NCI-H2107 treated with DMSO at 0.1 percent for 48 hours (cell line): ENCODE results near the gene DHH.

Experiments
- DNase-seq: peaks from one replicate; lab custom pipeline; 2025; ENCODE audit not compliant: unreplicated experiment; lab: John Stamatoyannopoulos, UW

Gene DHH

DNA sequence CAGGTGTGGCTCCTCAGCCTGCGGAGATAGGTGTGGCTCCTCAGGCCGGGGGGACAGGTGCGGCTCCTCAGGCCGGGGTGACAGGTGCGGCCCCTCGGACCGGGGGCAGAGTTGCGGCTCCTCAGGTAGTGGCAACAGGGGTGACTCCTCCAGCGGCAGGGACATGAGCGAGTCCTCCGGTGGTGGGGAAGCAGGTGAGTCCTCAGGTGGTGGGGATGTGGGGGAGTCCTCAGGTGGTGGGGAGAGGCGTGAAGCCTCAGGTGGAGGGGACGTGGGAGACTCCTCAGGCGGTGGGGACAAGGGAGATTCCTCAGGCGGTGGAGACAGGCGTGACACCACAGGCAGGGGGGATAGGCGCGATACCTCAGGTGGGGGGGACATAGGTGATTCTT is 43.2 kb downstream of the DHH start:
- no peak for DNase-seq

- DNase-seq, result no peak
These were observed 43.9 kb downstream of the DHH start for GRCh38 chr12:49050507-49051372.

- DNase-seq, result no peak
These were observed 44.9 kb downstream of the DHH start for GRCh38 chr12:49049566-49050224.

DNA sequence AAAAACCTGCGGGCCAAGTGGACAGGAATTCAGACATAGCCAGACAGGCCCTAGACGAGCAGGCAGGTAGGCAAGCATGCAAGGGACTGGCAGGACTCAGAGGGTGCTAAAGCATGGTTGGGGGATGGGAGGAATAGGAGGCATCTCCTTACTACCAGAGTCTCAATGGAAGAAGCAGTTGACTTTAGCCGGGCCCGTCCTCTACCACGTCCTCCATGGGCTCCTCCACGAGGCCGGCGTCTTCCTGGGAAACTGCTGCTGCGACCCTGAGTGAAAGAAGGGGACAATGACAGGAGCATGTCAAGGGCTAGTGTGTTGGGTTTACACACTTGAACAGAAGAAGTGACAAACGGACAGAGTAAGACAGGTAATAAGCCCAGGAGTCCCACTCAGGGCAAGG is 45.6 kb downstream of the DHH start:
- DNase-seq, result no peak

DNA sequence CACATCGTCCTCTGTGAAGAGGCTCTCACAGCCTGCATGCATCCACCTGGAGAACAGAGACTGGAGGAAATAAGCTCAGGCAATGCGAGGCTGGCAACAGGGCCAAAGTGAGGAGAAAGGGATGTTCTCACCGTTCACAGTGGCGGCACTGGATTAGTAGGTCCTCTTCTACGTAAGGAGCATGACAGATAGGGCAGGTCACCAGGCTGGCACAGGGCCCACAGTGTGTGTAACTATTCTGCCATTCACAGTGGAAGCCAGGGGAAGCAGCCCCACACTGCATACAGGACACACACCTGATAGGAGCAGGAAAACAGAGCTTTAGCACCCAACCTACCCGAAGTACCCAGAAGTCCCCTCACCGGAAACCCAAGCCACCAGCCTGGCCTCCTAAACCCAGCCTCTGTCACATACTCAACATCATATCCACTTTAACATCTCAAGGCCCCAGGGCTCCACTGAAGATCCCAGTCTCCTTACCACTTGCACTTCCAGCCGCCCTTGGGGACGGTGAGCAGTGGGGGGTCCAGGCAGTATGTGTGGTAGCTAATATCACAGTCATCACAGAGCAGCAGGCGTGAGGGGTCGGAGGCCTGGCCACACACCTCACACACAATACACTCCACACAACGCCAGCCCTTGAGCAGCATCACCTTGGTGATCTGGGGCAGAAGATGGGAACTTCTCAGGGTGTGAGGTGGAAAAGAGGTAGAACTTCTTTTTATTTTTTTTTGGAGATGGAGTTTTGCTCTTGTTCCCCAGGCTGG is 48.3 kb downstream of the DHH start:
- DNase-seq, result no peak

GRCh38 chr12:49044660-49045059 is 49.9 kb downstream of the DHH start:
- no peak for DNase-seq

DNA sequence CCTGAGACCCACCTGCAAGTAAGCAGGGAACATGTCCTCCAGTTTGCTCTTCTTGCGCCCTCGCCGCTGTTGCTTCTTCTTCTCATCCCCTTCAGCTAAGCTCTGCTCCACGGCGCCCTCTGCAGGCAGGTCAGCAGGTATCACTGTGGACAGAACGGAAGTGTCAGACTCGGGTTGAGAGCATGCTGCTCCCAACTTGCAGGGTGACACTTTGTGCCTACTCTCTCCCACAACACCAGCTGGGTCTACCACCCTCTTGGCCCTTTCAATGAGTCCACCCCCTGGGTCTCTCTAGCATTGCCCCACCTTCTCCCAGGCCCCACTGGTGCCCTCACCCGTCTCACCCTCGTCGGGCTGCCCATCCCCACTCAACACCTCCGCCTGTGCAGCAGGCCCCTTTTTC is 50.7 kb downstream of the DHH start:
- peak; percentile 5 for DNase-seq

DNA sequence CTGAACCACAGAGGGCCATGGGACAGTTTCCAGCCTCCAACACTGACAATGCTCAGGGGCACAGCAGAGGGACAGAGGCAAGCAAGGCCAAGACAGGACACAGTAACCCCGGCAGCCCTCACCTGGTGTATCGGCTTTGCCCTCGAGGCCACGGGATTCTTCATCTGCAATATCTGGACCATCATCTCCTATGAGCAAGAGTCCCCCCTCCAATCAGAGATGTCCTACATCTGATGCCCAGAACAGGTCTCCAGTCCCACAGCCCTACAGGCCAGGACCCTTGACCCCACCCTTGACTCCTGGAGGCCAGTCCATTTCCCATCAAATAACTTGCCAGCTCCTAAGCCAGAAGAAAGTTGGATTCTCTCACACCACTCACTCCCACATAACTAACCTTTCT is 51.4 kb downstream of the DHH start:
- DNase-seq, result no peak

DNA sequence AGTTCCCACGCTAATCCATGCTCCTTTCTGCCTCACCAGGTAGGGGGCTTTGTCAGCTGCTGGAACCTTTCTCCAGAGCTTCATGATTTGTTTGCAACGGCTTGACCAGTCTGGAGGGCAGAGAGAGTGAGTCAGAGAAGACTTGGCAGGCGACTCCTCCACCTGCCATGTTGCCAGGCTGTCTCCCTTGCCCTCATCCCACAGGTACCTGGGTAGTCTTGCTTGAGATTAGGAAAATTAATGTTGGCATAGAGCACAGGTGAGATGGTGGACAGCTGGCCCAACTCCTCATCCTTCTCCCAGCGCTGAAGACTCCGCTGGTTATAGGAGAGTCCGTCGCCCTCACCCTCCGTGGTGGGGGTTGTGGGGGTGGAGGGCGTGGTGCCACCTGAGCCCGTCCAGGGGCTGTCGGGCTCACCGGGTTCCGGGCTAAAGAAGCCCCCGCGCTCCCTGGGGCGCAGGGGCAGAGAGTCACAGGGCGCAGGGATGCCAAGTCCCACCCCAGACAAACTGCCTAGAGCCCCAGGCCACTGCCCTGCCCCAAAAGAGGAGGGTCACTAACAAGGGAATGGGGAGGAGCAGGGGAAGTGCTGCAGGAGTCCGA is 52.6 kb downstream of the DHH start:
- no peak for DNase-seq

- DNase-seq, result no peak
These were observed 53.3 kb downstream of the DHH start for GRCh38 chr12:49041036-49041880.

GRCh38 chr12:49040364-49040855 is 54.2 kb downstream of the DHH start:
- DNase-seq, result no peak

DNA sequence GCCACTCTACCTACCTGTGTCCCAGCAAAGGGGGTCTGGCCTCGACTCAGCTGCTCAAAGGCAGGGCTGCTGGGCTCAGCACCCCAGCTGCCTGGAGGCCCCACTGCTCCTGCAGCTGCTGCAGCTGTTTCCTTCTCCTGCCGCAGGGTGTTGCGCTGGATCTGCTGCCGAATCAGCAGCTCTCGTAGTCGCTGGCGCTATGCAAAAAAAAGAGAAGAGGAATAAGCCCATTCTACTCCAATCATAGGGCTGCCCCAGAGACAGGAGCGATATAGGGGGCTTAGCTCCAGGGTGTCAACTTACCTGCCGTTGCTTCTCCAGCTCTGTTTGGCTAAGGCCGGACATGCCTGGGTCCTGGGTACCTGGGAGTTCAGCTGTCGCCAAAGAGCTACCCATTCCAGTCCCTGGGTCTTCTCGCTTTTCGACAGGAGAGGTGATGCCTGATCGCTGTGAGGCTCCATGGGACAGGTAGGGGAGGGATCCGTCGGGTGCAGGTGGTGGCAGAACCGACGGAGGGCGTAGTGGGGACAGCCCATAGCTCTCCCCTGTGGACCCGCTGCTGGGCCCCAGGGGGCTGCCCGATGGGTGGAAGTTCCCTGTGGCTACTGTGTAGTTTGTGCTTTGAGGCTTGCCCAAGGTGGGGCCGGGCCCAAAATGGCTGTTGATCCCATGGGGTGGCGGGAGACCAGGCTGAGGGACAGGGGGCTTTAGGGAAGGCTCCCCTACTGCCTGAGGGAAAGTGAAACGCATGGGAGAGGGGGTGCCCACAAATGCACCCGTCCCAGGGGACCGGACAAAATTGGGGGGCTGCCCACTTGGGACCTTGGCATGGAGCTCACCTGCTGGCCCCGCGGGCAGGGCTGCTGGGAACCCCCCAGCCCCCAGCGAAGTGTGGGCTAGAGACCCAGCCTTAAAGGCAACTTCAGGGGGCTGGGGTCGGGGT is 54.9 kb downstream of the DHH start:
- DNase-seq, result no peak

GRCh38 chr12:49038291-49038955 is 56.2 kb downstream of the DHH start:
- DNase-seq, result no peak

- DNase-seq, result no peak
These were observed 56.7 kb downstream of the DHH start for GRCh38 chr12:49037947-49038237.

- DNase-seq, result no peak
These were observed 57.3 kb downstream of the DHH start for GRCh38 chr12:49037111-49037946.
